Left ventricle myocardium inferior (tissue), 1 donor: ENCODE results near the gene SNRNP25. TPM values are rescaled to one million over a fixed set of nuclear protein-coding genes. Genes with fewer than 3 reads are reported as not detected.

Experiments
- DNase-seq: peaks from one replicate; pipeline ENCODE4 v3.0.0-alpha.2; 2020
- H3K27ac ChIP-seq: fragments of 200-600 bp; replicated peaks from 2 replicates; pipeline ENCODE4 v1.8.0; 2021
- H3K27me3 ChIP-seq: fragments of 200-600 bp; 2 replicates; pipeline ENCODE4 v1.8.0; 2021; ENCODE audit warnings: low read depth
- H3K36me3 ChIP-seq: fragments of 200-600 bp; 2 replicates; pipeline ENCODE4 v1.8.0; 2021
- H3K4me1 ChIP-seq: fragments of 200-600 bp; 2 replicates; pipeline ENCODE4 v1.8.0; 2021
- H3K4me3 ChIP-seq: fragments of 200-600 bp; 2 replicates; pipeline ENCODE4 v1.8.0; 2021; ENCODE audit warnings: mild to moderate bottlenecking, moderate library complexity
- H3K9me3 ChIP-seq: fragments of 200-600 bp; replicated peaks from 2 replicates; pipeline ENCODE4 v1.8.0; 2021
- CTCF ChIP-seq: fragments of 200-600 bp; IDR thresholded peaks from 2 replicates; pipeline ENCODE4 v1.8.0; 2021; ENCODE audit warnings: antibody characterized with exemption, mild to moderate bottlenecking, borderline replicate concordance
- intact Hi-C: fragments of 100-400 bp; cut with micrococcal nuclease; formaldehyde crosslinking; loops from one replicate; pipeline ENCODE4 v1.11.0; 2022
- microRNA-seq: library from miRNA; unstranded; fragments of <30 nt; microRNA quantifications from one replicate; pipeline ENCODE4 v1.2.0, GENCODE V29; 2020
- total RNA-seq: library from RNA; stranded (reverse); fragmentation: NEBNext Ultra II Directional; extraction: Animal tissue kit (Norgen Biotek cat#: 25700); gene quantifications from one replicate; pipeline ENCODE4 v1.2.1, GENCODE V29; 2021
- donor health status: DM: no; HTN: yes; CAD: no; lungs with severe emphysema.

SNRNP25 gene
- total RNA-seq, 1 donor from 2014 or later: 71.2 TPM

DNA sequence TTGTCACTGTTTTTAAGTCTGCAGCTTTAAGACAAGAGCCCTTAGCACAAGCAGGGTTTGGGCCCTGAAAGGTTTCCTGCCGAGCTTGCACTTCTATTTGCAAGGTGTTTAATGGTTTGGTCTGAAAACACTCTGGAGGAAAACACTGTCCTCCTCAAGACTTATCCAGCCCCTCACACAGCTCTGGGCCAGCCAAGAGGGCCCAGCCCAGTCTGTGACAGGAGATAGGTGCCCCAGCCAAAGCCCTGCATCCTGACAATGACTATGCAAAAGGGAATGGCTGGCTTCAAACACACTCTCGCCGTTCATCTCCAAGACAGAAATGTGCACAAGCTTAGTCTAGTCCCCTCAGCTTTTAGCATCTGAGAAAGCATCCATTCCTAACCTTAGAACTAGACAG, 51.3 kb downstream of the SNRNP25 start:
- no peak for TF ChIP-seq CTCF
- no peak overlapping the region for H3K27ac ChIP-seq
- H3K9me3 ChIP-seq: no peaks in the 10 kb centered on the region
- H3K4me1 ChIP-seq: peaks cover 43% of the 10 kb centered on the region
- DNase-seq: no peak
- no peaks in the 10 kb centered on the region for H3K27me3 ChIP-seq
- intact Hi-C loops: no loop called here
- H3K36me3 ChIP-seq: peaks cover 14% of the 10 kb centered on the region
- H3K4me3 ChIP-seq: no peak overlapping the region

GRCh38 chr16:105521-105920, 51.9 kb downstream of the SNRNP25 start:
- no peaks in the 10 kb centered on the region for H3K27me3 ChIP-seq
- DNase-seq: no peak
- no peak for TF ChIP-seq CTCF
- no peak overlapping the region for H3K4me3 ChIP-seq
- peaks cover 43% of the 10 kb centered on the region for H3K4me1 ChIP-seq
- H3K9me3 ChIP-seq: no peaks in the 10 kb centered on the region
- no peak overlapping the region for H3K27ac ChIP-seq
- intact Hi-C loops: no loop called here
- H3K36me3 ChIP-seq: peaks cover 20% of the 10 kb centered on the region

DNA sequence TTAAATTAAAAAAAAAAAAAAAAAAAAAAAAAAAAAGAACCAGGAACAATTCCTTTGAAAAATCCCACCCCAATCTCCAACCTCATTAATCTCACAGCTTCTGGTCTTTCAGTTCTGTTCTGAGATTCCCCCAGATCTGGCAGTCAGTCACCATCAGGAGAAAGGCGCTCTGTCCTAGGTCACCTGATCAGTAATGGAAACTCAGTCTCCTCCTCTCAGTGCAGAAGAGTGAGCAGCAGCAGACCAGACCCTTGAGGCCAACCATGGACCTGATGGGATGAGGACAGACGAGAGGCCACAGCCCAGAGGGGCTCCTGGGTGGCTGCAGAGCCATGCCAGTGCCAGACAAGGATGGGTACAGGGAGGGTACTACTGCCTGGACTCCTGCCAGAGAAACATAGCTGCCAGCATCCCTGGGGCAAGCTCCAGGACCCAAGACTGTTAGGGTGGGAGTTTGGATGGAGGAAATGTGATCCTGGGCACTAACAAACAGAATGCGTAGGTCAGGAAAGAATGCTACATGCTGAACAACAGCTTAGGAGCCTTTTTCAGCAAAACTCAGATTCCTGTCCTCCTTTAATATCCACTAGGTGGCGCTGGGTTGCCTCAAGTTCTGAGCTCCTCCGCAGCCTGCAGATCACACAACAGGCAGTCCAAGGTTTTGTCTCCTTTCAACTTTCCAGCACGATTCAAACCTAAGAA, 53.1 kb downstream of the SNRNP25 start:
- Histone ChIP-seq H3K27me3 (no peaks in the 10 kb centered on the region), H3K9me3 (no peaks in the 10 kb centered on the region), H3K4me3 (no peak overlapping the region), H3K27ac (no peak overlapping the region), H3K36me3 (peaks cover 31% of the 10 kb centered on the region), H3K4me1 (peaks cover 33% of the 10 kb centered on the region)
- intact Hi-C loops: no loop called here
- DNase-seq: no peak
- peak; percentile 88 for TF ChIP-seq CTCF

Small RNAs within 50 kb of the gene (microRNA-seq; reads per million reads assigned to microRNA genes)
- gene MIR6859-4: not detected

Other genes with a start within 250 kb of the SNRNP25 start
- 11.7 TPM for gene POLR3K, start 220 bp upstream of the SNRNP25 start, total RNA-seq
- gene RHBDF1, start 18.8 kb downstream of the SNRNP25 start, total RNA-seq: 24.4 TPM
- gene MPG, start 24.4 kb downstream of the SNRNP25 start, total RNA-seq: 44.5 TPM
- 18.4 TPM for gene NPRL3, start 84.8 kb downstream of the SNRNP25 start, total RNA-seq
- not detected for gene HBZ, start 98.8 kb downstream of the SNRNP25 start, total RNA-seq
- not detected for gene HBM, start 112.2 kb downstream of the SNRNP25 start, total RNA-seq
- 59.1 TPM for gene HBA2, start 119.0 kb downstream of the SNRNP25 start, total RNA-seq
- gene HBA1, start 122.9 kb downstream of the SNRNP25 start, total RNA-seq: 78.7 TPM
- not detected for gene HBQ1, start 126.6 kb downstream of the SNRNP25 start, total RNA-seq
- 23.3 TPM for gene LUC7L, start 175.6 kb downstream of the SNRNP25 start, total RNA-seq
- gene FAM234A, start 181.0 kb downstream of the SNRNP25 start, total RNA-seq: 135 TPM
- 16.4 TPM for gene RGS11, start 222.1 kb downstream of the SNRNP25 start, total RNA-seq
- gene ARHGDIG, start 226.8 kb downstream of the SNRNP25 start, total RNA-seq: 7.0 TPM
- gene PDIA2, start 229.3 kb downstream of the SNRNP25 start, total RNA-seq: 1.6 TPM